Stimulated activated CD8-positive, alpha-beta memory T cell treated with anti-CD3 and anti-CD28 coated beads, Interleukin-12 subunit alpha, Interleukin-12 subunit beta, amount 100 ng/mL, for 24 hours (primary cell): ENCODE data around the gene SLC22A31.

ENCODE experiments used
- DNase-seq: peaks from one replicate; pipeline ENCODE4 v3.0.0-alpha.2; 2020; ENCODE audit errors: extremely low read depth

SLC22A31 gene

DNA sequence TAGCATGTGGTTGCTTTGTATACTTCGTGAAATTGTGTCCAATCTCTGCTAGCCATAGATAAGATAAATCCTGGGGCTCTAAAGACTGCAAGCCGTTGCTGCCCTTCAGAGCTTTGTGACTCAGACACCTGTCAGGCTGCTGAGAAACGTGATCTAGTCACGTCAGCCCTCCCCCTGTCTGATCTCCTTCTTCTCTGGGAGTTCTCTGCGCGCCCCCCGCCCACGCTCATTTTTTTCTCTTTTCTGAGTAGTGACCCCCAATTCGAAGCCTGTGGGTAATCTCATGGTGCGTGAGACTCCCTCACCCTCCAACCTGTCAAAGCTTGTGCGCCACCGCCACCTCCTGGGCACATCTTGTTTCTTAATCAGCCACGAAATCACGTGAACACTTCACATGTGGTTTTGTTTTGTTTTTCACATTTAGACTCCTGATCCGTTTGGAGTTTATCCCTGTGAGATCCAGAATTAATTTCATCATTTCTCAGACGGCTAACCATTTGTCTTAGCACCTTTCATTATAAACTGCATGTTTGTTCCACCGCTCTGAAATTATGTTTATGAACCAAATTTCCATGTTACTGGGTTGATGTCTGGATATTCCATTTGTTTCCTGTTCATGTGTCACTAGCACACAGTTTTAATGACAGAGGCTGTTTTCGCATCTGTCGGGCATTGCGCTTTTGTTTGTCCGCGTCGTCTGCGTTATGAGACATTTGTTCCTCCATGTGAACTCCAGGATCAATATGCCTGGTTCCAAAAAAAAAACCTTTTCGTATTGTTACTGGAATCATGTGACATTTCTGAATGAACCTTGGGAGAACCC lies 16.2 kb upstream of the SLC22A31 start:
- peak; percentile 53 for DNase-seq

GRCh38 chr16:89210904-89211515 lies 10.7 kb upstream of the SLC22A31 start:
- no peak for DNase-seq

DNA sequence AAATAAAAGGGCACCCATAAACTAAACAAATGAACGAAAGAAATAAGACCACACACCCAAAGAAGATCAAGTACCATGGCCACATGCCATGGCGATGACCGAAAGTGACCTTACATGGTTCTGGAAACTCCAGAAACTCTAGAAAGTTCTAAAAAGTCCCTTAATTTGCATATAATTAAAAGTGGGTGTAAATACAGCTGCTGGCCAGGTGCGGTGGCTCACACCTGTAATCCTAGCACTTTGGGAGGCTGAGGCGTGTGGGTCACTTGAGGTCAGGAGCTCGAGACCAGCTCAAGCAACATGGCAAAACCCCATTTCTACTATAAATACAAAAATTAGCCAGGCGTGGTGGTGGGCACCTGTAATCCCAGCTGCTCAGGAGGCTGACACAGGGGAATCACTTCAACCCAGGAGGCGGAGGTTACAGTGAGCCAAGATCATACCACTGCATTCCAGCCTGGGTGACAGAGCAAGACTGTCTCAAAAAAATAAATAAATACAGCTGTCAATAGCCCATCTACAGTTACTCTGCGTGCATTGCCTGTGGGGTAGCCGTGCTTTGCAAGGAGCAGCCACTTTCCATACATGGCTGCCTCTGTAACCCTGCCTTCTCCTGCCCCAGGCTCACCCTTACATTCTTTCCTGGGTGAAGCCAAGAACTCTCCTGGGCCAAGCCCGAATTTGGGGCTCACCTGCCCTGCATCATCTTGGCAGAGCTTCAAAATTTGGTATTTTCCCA lies 10.0 kb upstream of the SLC22A31 start:
- DNase-seq, result no peak

GRCh38 chr16:89209522-89210044 lies 9.2 kb upstream of the SLC22A31 start:
- DNase-seq, result no peak

- DNase-seq, result no peak
These were observed 7.7 kb upstream of the SLC22A31 start for GRCh38 chr16:89207993-89208392.

DNA sequence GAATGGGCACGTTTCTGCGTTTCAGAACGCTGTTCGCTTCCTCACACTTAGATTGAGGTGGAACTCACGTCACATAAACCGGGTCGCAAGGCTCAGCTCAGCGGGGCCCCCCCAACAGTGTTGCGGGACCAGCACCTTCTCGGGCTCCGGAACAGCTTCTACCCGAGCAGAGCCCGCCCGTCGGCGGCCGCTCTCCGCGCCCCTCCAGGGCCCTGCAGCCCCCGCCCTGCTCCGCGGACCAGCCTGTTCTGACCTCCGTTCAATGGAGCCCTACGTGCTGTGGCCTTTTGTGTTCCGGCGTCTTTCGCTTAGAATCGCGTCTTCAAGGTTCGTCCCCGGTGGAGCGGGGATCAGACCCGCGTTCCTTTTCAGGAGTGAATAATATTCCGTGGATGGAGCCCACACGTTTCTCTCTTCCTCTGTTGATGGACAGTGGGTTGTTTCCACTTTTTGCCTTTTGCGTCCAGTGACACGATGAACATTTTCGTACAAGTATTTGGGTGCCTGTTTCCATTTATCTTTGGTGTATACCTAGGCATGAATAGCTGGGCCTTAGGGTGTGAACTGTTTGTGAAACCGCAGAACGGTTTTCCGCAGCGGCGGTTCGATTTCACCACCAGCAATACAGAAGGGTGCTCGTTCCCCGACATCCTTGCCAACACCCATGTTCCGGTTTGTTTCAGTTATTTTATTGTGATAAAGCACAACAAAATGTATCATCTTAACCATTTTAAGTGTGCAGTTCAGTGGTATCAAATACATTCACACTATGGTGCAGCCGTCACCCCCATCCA lies 2.3 kb upstream of the SLC22A31 start:
- DNase-seq, result no peak

DNA sequence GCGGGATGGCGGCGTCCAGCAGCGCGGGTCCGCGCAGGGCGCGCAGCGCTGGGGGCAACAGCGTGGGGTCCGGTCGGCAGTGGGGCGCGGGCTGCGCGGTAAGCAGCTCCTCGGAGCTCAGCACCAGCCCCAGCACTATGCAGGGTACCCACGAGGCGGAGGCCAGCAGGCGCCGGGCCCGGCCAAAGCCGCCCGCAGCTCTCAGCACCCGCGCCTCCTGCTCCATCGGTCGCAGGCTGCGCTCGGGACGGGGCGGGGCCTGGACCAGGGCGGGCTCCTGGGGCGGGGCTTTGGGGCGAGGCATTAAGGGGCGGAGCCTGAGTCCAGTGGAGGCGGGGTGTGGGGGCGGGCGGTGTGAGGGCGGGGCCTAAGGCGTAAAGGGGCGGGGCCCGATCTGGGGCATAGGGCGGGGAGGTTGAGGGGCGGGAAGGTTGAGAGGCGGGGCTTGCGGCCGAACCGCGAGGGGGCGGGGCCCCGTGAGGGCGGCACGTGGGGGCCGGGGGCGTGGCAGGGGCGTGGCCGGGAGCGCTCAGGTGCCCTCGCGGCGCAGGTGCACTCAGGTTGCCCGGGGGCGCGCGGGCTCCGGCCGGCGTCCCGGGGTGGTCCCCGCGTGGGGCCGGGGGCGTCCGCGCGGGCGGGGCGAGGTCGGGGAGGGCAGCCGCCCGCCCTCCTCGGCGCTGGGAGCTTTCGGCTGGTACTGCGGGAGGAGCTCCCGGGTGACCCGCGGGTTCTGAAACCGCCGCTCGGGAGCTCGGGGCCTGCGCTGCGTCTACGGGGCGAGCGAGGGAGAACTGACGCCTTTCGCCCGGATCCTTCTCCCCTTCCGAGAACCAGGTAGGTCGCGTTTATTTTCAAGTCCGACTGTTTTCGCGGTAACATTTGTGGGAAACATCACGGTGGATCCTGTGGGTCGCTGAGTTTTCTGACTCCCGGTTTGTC lies 1.4 kb upstream of the SLC22A31 start:
- no peak for DNase-seq

GRCh38 chr16:89200850-89201411 lies 594 bp upstream of the SLC22A31 start:
- no peak for DNase-seq

- no peak for DNase-seq
These were observed 855 bp downstream of the SLC22A31 start for GRCh38 chr16:89199241-89200123.

DNA sequence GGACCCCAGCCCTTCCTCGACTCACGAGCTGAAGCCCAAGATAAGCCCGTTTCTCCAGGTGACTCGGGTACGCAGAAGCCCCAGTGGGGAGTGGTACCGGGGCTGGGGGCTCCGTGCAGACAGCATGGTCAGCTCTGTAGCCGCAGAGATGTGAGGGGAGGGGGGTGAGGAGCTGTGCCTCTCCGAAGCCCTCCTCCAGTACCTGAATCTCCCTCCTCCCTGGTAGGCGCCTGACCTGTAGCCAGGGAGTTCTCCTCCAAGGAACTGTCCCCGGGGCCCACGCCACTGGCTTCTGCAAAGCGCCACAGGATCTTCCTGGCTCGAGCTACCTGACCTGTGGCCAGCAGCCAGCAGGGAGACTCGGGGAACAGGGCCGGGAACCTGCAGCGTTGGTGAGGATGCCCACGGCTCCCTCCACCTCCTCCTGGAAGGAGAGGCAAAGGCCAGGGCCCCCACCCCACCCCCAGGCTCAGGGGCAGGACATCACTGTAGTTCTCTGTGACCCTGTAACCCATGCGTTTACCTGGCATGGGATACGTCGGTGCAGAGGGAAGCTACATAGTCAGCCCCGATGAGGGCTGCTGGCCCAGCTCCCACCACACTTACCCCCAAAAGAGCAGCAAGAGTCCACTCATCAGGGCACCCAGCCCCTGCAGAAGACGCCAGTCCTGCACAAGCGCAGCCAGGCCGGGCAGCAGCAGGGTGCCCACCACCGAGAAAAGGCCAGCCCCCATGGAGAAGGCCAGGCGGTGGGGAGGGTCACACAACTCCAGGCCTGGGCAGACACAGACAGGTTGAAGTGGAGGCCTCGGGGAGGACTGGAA lies 1.7 kb downstream of the SLC22A31 start:
- no peak for DNase-seq

- no peak for DNase-seq
These were observed 2.5 kb downstream of the SLC22A31 start for GRCh38 chr16:89197633-89198416.

GRCh38 chr16:89197033-89197632 lies 3.2 kb downstream of the SLC22A31 start:
- no peak for DNase-seq

DNA sequence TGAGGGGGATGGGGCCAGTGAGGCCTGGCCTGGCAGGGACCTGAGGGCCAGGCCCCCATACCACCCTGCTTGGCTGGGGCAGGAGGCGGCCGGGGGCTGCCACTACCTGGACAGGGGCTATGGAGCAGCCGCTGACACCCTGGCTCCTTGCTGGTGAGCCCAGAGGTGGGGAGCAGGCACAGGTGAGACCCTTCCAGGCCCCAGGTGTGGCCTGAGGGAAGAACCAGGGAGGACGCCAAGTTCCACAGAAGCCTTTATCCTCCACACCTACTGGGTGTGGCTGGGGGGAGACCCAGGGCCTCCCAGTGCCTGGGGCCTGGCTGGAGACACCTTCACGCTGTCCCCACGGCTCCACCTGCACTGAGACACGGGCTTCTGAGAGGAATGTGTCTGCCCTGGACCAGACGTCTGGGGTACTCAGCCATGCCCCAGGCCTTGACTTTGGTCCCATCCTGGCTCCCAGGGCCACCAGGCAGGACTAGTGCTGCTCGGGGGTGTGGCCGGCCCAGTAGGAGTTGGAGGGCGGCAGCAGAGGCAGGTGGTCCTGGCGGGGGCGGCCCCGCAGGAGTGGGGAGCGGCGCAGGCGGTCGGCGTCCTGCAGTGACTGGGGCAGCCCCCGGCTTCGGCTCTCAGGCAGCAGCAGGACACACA lies 4.7 kb downstream of the SLC22A31 start:
- DNase-seq, result no peak

DNA sequence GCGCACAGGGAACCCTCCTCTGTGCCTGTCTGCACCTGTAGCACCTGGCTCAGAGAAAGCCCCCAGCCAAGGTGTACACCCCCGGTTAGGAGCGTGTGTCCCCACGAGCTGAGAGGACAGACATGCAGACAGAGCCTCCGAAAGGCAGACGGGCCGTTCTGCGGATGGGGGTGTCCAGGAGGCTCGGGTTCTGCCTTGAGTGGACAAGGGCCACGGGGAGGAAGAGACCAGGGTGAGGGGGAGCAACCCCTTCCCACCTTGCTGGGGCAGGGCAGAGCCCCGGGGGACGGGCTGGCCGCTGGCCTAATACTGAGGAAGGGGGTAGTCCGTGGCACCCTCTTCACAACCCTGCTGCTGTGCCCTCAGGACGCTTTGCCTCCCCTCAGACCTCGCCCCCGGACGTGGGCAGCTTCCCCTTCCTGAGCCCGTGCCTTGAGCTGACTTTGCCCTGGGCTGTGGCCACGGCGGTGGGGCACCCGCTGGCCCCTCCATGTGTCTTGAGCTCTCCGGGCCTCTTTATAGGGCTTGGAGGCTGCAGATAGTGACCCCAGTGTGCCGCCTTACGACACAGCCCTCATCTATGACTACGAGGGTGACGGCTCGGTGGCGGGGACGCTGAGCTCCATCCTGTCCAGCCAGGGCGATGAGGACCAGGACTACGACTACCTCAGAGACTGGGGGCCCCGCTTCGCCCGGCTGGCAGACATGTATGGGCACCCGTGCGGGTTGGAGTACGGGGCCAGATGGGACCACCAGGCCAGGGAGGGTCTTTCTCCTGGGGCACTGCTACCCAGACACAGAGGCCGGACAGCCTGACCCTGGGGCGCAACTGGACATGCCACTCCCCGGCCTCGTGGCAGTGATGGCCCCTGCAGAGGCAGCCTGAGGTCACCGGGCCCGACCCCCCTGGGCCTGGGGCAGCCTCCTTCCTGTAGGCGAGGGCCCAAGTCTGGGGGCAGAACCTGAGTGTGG lies 5.7 kb downstream of the SLC22A31 start:
- DNase-seq, result no peak

- DNase-seq, result no peak
These were observed 6.6 kb downstream of the SLC22A31 start for GRCh38 chr16:89193576-89194293.
